Suppressor macrophage treated with lipopolysaccharide for 1 hour (primary cell): ENCODE data around the gene GATM.
"Not testable (repeated sequence)": the region's sequence is repeated elsewhere in the genome, so short reads cannot be mapped to it uniquely, and the experiment has no call there.

Source experiments
- DNase-seq, 3 donors: peaks; one replicate each; pipeline ENCODE4 v3.0.0-alpha.2; 2020 to 2022

The GATM gene

GRCh38 chr15:45387380-45388007 lies 9.2 kb upstream of the GATM start:
- no peak for DNase-seq

- DNase-seq: peak in 1 of 3 donors; percentile 50
Observed at GRCh38 chr15:45386974-45387373, 8.6 kb upstream of the GATM start.

- DNase-seq: no peak
Observed at GRCh38 chr15:45386420-45386819, 8.1 kb upstream of the GATM start.

GRCh38 chr15:45385590-45385989 lies 7.2 kb upstream of the GATM start:
- no peak for DNase-seq

DNA sequence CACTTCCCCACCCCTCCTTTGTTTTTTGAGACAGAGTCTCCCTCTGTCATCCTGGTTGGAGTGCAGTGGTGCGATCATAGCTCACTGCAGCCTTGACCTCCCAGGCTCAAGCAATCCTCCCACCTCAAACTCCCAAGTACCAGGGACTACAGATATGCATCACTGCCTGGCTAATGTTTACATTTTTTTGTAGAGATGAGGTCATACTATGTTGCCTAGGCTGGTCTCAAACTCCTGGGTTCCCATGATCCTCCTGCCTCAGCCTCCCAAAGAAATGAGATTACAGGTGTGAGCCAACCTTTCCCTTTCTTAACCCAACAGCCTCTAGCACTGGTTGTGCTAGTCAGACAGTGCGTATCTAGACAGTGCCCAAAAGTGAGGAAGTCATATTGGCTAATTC lies 6.4 kb upstream of the GATM start:
- DNase-seq: peak in 1 of 3 donors; percentile 25

- no peak for DNase-seq
Observed at GRCh38 chr15:45378913-45379262, 544 bp upstream of the GATM start.

GRCh38 chr15:45377609-45378148 lies 665 bp downstream of the GATM start:
- peak in 1 of 3 donors; percentile 41 for DNase-seq

DNA sequence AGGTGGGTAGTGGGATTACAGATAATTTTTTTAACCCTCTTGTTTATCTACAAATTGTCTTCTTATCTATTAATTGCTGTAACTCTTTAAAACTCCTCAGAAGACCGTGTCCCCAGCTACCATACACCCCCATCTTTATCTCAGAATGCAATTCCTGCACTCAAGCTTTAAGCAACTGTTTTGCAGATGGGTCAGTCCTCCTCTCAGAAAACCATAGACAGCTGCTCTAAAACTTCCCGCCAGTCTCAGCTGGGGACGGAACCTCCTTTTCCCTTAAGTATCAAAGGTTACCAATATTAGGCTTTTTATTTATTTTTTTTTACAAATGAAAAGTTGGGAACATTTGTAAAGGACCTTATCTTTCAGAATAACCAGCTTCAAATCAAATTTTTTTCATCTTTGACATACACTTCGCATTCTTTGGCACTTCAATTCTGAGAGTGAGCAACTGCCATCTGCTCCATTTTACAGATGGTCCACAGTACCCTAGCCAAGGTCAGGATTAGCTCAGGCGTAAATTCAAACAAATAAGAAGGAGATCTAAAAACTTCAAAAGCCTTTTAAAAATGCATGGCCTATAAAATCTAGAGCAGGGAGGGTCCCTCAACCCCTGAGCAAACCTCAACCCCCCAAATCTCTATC lies 1.3 kb downstream of the GATM start:
- no peak for DNase-seq

DNA sequence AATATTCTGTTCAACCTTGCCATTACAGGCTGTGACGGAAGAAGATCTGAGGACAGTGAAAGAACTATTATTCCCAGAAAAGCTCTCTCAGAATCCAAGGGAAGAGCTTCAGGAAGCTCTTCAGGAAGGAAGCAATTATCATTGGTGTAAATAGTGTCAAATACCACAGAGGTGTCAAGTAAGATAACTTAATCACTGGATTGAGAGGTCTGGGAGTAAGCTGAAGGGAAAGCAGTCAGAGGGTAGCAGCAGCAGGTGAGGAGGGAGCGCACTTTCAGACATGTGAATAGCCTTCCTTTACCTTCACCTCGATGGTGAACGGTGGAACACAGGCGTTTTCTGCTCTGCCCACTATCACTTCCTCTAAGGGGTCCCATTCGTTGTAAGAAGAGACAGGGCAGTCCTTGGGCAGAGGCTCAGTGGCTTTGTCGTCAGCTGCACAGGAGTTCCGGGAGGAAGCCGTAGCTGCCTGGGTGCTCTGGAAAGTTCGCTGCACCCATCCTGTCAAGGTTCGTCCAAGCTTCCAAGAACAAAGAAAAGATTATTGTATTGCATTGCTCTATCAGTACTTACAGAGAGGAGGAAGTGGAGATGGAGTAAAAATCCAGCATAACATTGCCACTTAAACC lies 1.9 kb downstream of the GATM start:
- no peak for DNase-seq

GRCh38 chr15:45375836-45376235 lies 2.5 kb downstream of the GATM start:
- DNase-seq: no peak

- DNase-seq: no peak
Observed at GRCh38 chr15:45373976-45374375, 4.4 kb downstream of the GATM start.

DNA sequence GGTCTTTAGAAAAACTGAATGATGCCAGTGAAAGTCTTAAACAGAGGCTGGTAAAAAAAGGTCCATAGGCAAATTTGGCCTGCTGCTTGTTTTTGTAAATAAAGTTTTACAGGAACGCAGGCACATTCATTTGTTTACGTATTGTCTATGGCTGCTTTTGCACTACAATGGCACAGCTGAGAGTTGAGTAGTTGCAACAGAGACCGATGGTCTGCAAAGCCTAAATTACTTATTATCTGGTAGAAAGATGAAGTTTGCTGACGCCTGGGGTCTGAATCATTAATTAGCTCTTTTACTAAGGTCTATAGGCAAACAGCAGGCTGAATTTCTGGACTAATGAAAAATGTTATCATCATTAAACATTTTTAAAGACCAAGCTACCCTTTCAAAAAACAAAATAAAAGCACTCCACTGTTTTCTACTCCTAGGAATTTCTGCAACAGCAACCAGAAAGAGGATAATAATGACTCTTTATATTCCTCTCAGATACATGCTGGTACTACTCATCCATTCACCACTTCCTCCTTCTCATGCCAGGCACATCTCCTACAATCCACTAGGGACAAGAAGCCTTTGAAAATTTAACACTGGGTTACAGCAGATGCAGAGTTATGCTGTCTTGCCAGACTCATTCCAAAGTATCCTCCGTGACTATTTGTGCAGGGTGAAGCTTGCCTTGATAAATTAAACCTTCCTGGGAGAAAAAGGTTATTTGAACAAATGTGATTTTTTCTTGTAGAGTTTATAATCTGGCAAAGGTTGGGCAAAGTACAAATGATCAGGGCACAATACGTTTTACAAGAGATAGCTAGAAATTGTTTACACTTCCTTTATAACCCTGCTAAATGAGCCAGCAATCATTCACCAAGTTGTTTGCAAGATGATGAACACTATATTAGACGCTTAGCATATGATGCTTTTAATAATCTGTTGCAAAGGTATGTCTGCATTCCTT lies 6.0 kb downstream of the GATM start:
- DNase-seq: peak; percentile 28 to 53 (median 42)

GRCh38 chr15:45371546-45371945 lies 6.8 kb downstream of the GATM start:
- DNase-seq: no peak

- not testable (repeated sequence) for DNase-seq
Observed at GRCh38 chr15:45370042-45370441, 8.3 kb downstream of the GATM start.

- DNase-seq: not testable (repeated sequence)
Observed at GRCh38 chr15:45367222-45367621, 11.1 kb downstream of the GATM start.

DNA sequence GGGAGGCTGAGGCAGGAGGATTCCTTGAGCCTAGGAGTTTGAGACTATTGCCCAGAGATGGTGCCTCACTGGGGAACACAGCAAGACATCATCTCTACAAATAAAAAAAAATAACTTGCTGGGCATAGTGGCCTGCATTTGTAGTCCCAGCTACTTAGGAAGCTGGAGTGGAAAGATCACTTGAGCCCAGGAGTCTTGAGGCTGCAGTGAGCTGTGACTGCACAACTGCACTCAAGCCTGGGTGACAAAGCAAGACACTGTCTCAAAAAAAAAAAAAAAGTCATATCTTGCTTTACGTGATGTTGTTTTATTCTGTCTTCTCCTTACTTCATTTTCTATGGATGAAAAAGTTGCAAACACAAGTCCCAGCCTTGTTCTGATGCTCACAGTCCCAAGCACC lies 14.1 kb downstream of the GATM start:
- DNase-seq: no peak

- DNase-seq: no peak
Observed at GRCh38 chr15:45363801-45364200, 14.5 kb downstream of the GATM start.

- DNase-seq: no peak
Observed at GRCh38 chr15:45363334-45363733, 15.0 kb downstream of the GATM start.

GRCh38 chr15:45362419-45362818 lies 15.9 kb downstream of the GATM start:
- no peak for DNase-seq

DNA sequence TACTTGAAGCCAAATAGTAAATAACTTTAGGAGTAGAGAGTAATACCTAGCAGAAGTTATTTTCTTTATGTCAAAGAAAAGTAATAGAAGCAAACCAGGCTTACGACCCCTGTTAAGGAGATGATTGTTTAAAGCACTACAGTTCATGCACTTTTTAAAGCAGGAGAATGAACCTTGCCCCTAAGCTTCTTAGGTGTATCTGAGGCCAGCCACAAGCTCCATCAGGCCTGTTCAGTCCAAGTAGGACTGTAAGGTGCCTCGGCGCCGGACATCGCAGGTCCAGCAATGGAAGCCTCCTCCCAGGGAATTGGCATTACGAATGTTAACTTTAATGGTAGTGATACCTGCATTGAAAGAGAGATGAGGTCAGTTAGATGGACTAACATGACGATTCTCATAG lies 16.5 kb downstream of the GATM start:
- DNase-seq: no peak

GRCh38 chr15:45355860-45356259 lies 22.5 kb downstream of the GATM start:
- DNase-seq: no peak

DNA sequence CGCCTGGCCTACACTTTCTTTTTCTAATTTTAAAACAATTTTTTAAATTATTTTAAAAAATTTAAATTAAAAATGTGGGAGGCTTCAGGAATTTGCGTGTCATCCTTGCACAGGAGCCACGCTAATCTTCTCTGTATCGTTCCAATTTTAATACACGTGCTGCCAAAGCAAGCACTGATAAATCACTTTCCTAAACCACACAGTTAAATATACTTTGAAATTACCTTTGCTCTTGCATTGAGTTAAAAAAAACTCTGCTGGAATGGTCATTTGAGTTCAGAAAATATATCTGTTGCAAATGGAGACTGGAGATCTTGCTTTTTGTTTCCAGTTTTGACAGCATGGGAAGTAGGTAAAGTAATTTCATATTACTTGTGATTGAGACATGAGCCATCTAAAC lies 23.6 kb downstream of the GATM start:
- DNase-seq: no peak

- peak in 2 of 3 donors; percentile 17 to 35 for DNase-seq
Observed at GRCh38 chr15:45351227-45351626, 27.1 kb downstream of the GATM start.
